HG03354 (cell line): Measurements from ENCODE around the gene SUSD1.

Experiments
- ATAC-seq: cut with Tn5 transposase; IDR thresholded peaks from one replicate; pipeline ENCODE4 v1.9.1; 2021; ENCODE audit warnings: mild to moderate bottlenecking; ENCODE audit not compliant: unreplicated experiment, poor library complexity, severe bottlenecking

Gene SUSD1

DNA sequence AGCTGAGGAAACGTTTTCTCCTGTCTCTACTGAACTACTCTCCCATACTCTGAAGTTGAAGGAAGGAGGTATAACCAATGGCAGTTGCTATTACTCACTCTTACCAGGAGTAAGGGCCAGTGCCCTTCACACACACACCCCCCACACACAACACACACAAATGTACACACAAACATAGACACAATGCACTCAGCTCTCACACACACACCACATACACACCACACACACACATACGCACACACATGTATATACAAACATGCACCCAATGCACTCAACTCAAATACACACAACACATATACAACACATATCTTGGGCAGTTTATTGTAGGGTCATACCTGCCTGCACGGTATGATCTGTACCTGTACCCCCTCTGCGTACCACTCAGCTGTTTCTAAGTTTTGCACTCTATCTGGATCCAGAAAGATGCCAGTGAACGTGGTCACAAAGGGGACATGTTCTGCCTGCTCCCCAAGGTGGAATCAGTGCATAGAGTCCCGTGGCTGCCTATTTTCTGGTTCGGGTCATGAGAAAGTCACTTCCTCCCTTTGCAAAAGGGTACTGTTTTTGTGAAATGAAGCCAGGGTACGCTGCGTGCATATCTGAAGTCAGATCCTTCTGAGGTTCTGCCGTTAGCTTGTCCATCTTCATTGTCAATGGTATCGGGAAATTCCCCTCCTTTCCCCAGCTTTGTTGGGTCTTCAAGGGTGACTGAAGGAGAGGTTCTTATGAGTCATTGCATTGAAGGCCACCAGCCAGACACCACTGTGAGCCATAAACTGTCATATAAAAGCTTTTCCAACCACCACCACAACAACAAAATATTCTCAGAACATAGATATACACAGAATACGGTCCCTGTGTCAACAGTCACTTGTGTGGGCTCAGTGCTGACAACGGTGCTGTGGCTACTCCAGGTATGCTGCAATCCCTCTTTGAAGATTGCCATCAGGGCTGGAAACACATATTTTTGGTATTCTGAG lies 146.6 kb downstream of the SUSD1 start:
- peak; percentile 50 for ATAC-seq

DNA sequence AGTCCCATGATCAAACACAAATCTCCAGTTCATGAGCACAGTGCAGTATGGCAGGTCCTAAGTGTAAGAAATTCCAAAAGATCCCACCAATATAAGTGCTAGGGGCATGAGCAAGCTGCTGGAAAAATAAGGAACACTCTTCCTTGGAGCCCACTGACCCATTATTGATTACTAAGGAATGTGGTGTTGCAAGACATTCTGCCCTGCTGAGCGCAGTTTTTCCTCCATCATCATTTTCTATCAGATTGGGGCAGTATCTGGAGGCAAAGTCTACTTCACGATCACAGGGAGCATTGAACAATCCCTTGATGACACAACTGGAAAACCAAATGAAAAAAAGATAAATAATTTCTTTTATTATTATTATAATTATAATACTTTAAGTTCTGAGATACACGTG lies 149.2 kb downstream of the SUSD1 start:
- no peak for ATAC-seq

- ATAC-seq, result no peak
Observed at GRCh38 chr9:112021742-112022141, 153.4 kb downstream of the SUSD1 start.

- ATAC-seq, result peak; percentile 78
Observed at GRCh38 chr9:112020680-112021596, 154.2 kb downstream of the SUSD1 start.

GRCh38 chr9:112017878-112018277 lies 157.2 kb downstream of the SUSD1 start:
- ATAC-seq, result no peak

GRCh38 chr9:112015736-112016135 lies 159.4 kb downstream of the SUSD1 start:
- no peak for ATAC-seq

DNA sequence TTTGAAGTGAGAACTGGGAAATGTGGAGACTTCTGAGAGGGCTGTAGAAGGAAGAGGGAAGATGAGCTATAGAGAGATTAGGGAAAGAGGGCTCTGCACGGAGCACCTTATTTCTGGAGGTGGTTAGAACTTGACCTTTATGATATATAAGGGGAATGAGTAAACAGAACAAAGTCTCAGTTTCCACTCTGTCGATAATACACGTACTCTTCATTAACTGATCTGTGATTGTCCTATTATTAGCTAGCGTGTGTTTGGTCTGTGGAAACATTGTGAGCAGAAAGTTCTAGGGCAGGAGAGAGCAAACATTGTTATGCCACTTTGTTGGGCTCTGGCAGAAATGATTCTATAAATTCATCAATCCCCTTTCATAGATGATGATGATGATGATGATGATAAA lies 159.9 kb downstream of the SUSD1 start:
- ATAC-seq, result peak; percentile 28

DNA sequence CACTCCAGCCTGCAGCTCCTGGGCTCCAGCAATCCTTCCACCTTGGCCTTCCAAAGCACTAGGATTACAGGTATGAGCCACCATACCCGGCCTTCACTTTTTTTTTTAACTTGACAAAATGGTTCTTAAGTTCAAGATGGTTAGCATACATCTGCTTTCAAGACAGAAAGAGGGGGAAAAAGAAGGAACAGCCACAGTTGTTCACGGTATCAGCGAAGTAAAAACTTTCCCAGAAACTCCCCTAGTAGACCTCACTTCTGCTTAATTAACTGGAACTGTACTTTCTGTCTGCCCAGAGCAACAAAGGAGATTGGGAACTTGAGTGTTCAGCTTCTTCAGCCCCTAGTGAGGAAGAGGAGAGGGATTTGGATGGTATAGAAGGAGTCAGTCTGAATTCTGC lies 161.8 kb downstream of the SUSD1 start:
- ATAC-seq, result no peak

GRCh38 chr9:112012026-112012902 lies 162.8 kb downstream of the SUSD1 start:
- peak; percentile 72 for ATAC-seq

- no peak for ATAC-seq
Observed at GRCh38 chr9:112011051-112011620, 164.0 kb downstream of the SUSD1 start.

GRCh38 chr9:112010537-112010936 lies 164.6 kb downstream of the SUSD1 start:
- no peak for ATAC-seq

- no peak for ATAC-seq
Observed at GRCh38 chr9:112009656-112010055, 165.4 kb downstream of the SUSD1 start.

DNA sequence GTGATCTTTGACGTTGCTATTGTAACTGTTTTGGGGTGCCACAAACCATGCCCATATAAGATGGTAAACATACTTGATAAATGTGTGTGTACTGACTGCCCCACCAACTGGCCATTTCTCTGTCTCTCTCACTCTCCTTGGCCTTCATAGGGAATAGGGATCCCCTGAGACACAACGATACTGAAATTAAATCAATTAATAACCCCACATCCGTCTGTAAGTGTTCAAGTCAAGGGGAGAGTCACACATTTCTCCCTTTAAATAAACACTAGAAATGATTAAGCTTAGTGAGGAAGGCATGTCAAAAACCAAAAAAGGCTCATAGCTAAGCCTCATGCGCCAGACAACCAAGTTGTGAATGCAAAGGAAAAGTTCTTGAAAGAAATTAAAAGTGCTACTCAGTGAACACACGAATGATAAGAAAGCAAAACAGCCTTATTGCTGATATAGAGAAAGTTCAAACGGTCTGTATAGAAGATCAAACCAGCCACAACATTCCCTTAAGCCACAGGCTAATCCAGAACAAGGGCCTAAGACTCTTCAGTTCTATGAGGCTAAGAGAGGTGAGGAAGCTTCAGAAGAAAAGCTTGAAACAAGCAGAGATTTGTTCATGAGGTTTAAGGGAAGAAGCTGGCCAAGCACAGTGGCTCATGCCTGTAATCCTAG lies 167.4 kb downstream of the SUSD1 start:
- ATAC-seq, result no peak

DNA sequence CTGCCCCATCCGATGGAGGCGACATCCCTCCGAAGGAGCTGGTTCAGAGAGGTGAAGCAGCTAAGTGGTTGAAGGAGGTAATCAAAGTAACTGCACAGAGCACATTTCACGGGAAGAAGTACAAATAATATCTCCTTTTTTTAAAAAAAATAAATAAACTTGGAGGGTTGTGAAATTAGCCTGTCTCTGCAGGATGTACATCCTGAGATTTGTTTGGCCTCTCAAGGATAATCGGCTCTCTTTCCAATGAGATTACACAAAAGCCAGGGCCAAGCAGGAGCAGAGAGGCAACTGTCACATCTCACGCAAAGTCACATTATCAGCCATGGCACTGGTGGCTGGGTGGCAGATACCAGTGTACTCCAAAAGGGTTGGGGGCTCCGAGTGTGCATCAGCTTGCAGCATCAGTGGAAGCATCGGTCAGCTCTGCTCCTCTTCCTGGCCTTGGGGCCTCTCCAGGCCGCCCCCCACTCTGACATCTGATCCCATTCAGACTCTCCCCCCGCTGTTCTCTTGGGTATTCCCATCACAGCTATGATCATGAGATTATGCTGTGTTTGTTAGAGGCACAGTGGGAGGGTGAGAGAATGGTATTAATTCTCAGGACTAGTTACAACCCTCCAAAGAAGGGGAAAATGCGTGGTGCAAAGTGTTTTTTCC lies 168.6 kb downstream of the SUSD1 start:
- ATAC-seq, result no peak

GRCh38 chr9:112005939-112006338 lies 169.2 kb downstream of the SUSD1 start:
- ATAC-seq, result no peak

- ATAC-seq, result no peak
Observed at GRCh38 chr9:112003538-112003937, 171.6 kb downstream of the SUSD1 start.

GRCh38 chr9:112002847-112003457 lies 172.1 kb downstream of the SUSD1 start:
- ATAC-seq, result no peak
